Osteoblast (primary cell): ENCODE results near the gene SLC6A20. TPM values are rescaled to one million over a fixed set of nuclear protein-coding genes. Genes with fewer than 3 reads are reported as not detected.

ENCODE experiments used
- DNase-seq: peaks from one replicate; pipeline ENCODE4 v3.0.0; 2011; ENCODE audit warnings: low spot score, mixed read lengths; ENCODE audit not compliant: insufficient read length; ENCODE audit errors: missing footprints
- H2AFZ ChIP-seq: 2 replicates; pipeline ENCODE4 v1.6.0; 2011; ENCODE audit warnings: mild to moderate bottlenecking, low read length
- H3K27ac ChIP-seq: 2 replicates; pipeline ENCODE4 v1.5.1; 2011; ENCODE audit warnings: mild to moderate bottlenecking, low read depth, low read length, moderate library complexity
- H3K27me3 ChIP-seq: 2 replicates; pipeline ENCODE4 v1.6.0; 2012; ENCODE audit warnings: mild to moderate bottlenecking, control low read depth, inconsistent platforms, low read length, moderate library complexity; ENCODE audit not compliant: insufficient read depth
- H3K36me3 ChIP-seq: 2 replicates; pipeline ENCODE4 v1.5.1; 2011; ENCODE audit warnings: mild to moderate bottlenecking, low read length, control low read depth, moderate library complexity; ENCODE audit not compliant: insufficient read depth
- H3K4me1 ChIP-seq: 2 replicates; pipeline ENCODE4 v1.5.1; 2011; ENCODE audit warnings: mild to moderate bottlenecking, low read length, control low read depth, moderate library complexity; ENCODE audit not compliant: insufficient read depth
- H3K4me2 ChIP-seq: 2 replicates; pipeline ENCODE4 v1.6.0; 2011; ENCODE audit warnings: mild to moderate bottlenecking, low read length; ENCODE audit not compliant: insufficient read depth
- H3K4me3 ChIP-seq: fragments of 200-600 bp; sonication (generic); 3 replicates; pipeline ENCODE4 v1.5.1; 2012; ENCODE audit warnings: mild to moderate bottlenecking, low read length, inconsistent platforms; ENCODE audit not compliant: insufficient read depth
- H3K79me2 ChIP-seq: 2 replicates; pipeline ENCODE4 v1.6.0; 2012; ENCODE audit warnings: mild to moderate bottlenecking, low read length, control low read depth, inconsistent platforms; ENCODE audit not compliant: insufficient read depth
- H3K9me3 ChIP-seq: 2 replicates; pipeline ENCODE4 v1.5.1; 2011; ENCODE audit warnings: low read depth, low read length, control low read depth
- H4K20me1 ChIP-seq: 2 replicates; pipeline ENCODE4 v1.6.0; 2012; ENCODE audit warnings: mild to moderate bottlenecking, low read length, control low read depth; ENCODE audit not compliant: insufficient read depth
- total RNA-seq: library from RNA; depleted of rRNA; stranded (reverse); fragments of >200 nt; gene quantifications from 2 replicates; pipeline ENCODE4 v1.2.3, GENCODE V29; 2012
- TF ChIP-seq, protein P1 (sequence below): IDR thresholded peaks from 2 replicates; pipeline ENCODE4 v1.5.1; 2011; ENCODE audit warnings: mild to moderate bottlenecking, low read depth, low read length, moderate library complexity; ENCODE audit errors: extremely low read depth

SLC6A20 gene
- total RNA-seq, 1 donor: not detected

DNA sequence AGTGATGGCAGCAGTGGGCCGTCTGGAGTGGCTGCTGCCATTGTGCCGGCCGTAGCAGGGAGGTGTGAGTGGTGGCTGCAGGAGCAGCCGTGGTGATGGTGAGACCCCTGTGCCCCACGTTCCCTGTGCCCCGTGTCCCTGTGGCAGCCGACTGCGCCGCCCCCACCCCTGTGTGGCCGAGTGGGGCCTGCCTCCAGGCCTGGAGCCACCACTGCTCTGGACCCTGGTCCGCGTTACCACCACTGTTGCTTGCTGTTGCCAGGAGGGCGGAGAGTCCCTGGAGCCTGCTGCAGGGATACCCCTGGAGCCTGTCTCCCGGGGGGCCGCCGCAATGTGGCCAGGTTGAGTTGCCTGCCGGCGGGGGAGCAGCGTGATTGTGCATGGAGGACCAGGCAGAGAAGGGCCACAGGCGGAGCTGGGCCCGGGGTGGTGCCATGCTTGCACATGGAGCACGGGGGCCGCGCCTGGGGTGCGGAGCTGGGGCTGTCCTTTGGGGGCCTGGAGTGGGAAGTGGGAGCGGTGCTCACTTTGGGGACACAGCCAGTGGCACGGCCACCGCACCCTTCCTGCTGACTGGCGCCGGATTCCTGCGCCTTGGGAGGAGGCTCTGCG lies 50.1 kb downstream of the SLC6A20 start:
- no peak for DNase-seq
- TF ChIP-seq, protein P1, sequence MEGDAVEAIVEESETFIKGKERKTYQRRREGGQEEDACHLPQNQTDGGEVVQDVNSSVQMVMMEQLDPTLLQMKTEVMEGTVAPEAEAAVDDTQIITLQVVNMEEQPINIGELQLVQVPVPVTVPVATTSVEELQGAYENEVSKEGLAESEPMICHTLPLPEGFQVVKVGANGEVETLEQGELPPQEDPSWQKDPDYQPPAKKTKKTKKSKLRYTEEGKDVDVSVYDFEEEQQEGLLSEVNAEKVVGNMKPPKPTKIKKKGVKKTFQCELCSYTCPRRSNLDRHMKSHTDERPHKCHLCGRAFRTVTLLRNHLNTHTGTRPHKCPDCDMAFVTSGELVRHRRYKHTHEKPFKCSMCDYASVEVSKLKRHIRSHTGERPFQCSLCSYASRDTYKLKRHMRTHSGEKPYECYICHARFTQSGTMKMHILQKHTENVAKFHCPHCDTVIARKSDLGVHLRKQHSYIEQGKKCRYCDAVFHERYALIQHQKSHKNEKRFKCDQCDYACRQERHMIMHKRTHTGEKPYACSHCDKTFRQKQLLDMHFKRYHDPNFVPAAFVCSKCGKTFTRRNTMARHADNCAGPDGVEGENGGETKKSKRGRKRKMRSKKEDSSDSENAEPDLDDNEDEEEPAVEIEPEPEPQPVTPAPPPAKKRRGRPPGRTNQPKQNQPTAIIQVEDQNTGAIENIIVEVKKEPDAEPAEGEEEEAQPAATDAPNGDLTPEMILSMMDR: no peak
- peaks cover 23% of the 10 kb centered on the region for H3K36me3 ChIP-seq
- no peaks in the 10 kb centered on the region for H3K79me2 ChIP-seq
- H3K4me2 ChIP-seq: no peak overlapping the region
- H3K27ac ChIP-seq: no peak overlapping the region
- H3K9me3 ChIP-seq: no peaks in the 10 kb centered on the region
- H4K20me1 ChIP-seq: peaks cover 3% of the 10 kb centered on the region
- no peaks in the 10 kb centered on the region for H3K27me3 ChIP-seq
- no peak overlapping the region for H3K4me3 ChIP-seq
- H3K4me1 ChIP-seq: no peaks in the 10 kb centered on the region
- H2AFZ ChIP-seq: no peak overlapping the region

DNA sequence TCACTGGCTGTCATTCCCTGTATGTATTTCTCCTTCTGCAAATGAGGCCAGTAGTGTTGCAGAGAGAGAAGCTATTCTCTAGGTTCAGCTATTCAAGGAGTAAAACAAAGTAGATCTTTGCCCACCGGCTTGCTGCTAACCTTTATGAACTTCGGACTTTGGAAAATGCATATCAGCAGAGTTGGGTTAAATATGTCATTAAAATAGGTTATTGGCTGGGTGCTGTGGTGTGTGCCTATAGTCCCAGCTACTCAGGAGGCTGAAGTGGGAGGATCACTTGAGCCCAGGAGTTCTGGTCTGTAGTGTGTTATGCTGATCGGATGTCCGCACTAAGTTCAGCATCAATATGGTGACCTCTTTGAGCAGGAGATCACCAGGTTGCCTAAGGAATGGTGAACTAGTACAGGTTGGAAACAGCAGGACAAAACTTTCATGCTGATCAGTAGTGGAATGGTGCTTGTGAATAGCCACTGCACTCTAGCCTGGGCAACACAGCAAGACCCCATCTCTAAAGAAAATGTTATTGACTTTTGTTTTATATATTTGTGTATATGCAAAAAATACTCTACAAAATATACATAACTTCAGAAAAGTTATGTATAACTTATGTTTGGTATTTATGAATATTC lies 53.8 kb downstream of the SLC6A20 start:
- Histone ChIP-seq H2AFZ (no peak overlapping the region), H3K4me1 (no peaks in the 10 kb centered on the region), H3K36me3 (peaks cover 59% of the 10 kb centered on the region), H3K9me3 (no peaks in the 10 kb centered on the region), H3K27ac (no peak overlapping the region), H3K79me2 (no peaks in the 10 kb centered on the region), H4K20me1 (peaks cover 3% of the 10 kb centered on the region), H3K4me3 (no peak overlapping the region), H3K27me3 (no peaks in the 10 kb centered on the region), H3K4me2 (no peak overlapping the region)
- no peak for DNase-seq
- TF ChIP-seq, protein P1: no peak

DNA sequence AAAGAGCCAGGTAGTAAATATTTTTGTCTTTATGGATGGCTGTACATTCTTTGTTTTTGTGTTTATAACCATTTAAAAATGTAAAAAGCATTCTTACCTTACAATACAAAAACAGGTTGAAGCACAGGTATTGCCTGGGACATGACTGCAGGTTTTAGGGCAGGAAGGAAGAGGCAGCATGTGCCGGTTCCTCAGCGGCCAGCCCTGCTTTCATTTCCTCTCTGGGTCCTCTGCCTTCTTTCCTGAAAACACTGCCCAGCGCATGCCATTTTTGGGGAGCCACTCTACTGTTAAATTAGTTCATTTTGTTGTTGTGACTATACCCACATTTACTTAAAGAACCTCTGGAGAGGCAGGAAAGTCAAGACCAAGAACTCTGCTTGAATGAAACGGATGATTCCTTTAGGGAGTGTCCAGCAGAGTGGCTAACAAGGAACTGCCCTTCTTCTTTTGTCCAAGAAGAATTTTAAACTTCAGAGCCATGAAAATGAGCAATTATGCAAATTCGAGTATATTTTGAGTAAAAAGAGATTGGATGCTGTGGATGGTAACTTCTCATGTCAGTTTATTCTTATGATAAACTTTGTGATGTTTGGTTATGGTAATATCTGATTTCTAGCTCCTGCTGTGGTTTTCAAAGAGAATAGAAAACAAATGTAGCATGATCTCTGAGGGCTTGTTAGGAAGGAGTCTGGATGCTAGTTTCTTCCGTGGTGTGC lies 54.4 kb downstream of the SLC6A20 start:
- Histone ChIP-seq H4K20me1 (no peaks in the 10 kb centered on the region), H2AFZ (no peak overlapping the region), H3K79me2 (no peaks in the 10 kb centered on the region), H3K9me3 (no peaks in the 10 kb centered on the region), H3K27ac (no peak overlapping the region), H3K4me3 (no peak overlapping the region), H3K27me3 (no peaks in the 10 kb centered on the region), H3K4me1 (no peaks in the 10 kb centered on the region), H3K4me2 (no peak overlapping the region), H3K36me3 (peaks cover 66% of the 10 kb centered on the region)
- no peak for DNase-seq
- TF ChIP-seq, protein P1: no peak

DNA sequence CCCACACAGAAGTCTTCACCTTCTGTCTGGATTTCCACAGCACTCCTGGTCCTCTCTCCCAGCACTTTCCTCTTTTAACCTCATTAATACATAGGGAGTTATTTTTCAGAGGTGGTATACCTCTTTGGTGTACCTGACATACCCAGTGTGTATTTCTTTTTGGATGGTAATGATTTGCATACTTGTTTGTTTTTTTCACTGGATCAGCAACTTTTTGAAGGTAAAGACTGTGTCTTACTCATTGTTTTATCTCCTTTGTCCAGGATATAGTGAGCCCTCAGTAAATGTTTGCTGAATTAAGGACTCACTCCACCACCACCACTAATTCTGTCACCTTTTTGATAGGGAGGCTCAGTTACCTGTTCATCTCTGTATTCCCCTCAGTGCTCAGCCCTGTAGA lies 55.1 kb downstream of the SLC6A20 start:
- peaks cover 72% of the 10 kb centered on the region for H3K36me3 ChIP-seq
- no peak for DNase-seq

More for the DNA sequence above, 55.1 kb downstream of the SLC6A20 start:
- Histone ChIP-seq H3K4me1 (no peaks in the 10 kb centered on the region), H3K27me3 (no peaks in the 10 kb centered on the region), H3K4me2 (no peak overlapping the region), H3K4me3 (no peak overlapping the region), H2AFZ (no peak overlapping the region), H3K9me3 (no peaks in the 10 kb centered on the region), H3K27ac (no peak overlapping the region), H4K20me1 (no peaks in the 10 kb centered on the region), H3K79me2 (no peaks in the 10 kb centered on the region)
- TF ChIP-seq, protein P1: no peak
